Smooth muscle cell of the brain vasculature (primary cell): Measurements from ENCODE around the gene VENTX.
"Not testable (repeated sequence)": the region's sequence is repeated elsewhere in the genome, so short reads cannot be mapped to it uniquely, and the experiment has no call there.

Experiments
- DNase-seq: peaks from one replicate; pipeline ENCODE4 v3.0.0-alpha.2; 2012; ENCODE audit warnings: low read depth, low spot score

VENTX gene

GRCh38 chr10:133254421-133255120, 16.9 kb downstream of the VENTX start:
- no peak for DNase-seq

- no peak for DNase-seq
Measured at GRCh38 chr10:133255323-133255722, 17.7 kb downstream of the VENTX start.

- no peak for DNase-seq
Measured at GRCh38 chr10:133257489-133258065, 19.9 kb downstream of the VENTX start.

GRCh38 chr10:133258066-133258817, 20.6 kb downstream of the VENTX start:
- DNase-seq = no peak

- peak; percentile 88 for DNase-seq
Measured at GRCh38 chr10:133258818-133259601, 21.4 kb downstream of the VENTX start.

- DNase-seq = no peak
Measured at GRCh38 chr10:133259602-133259989, 21.9 kb downstream of the VENTX start.

- DNase-seq = no peak
Measured at GRCh38 chr10:133260895-133261725, 23.5 kb downstream of the VENTX start.

- no peak for DNase-seq
Measured at GRCh38 chr10:133261726-133262325, 24.2 kb downstream of the VENTX start.

- no peak for DNase-seq
Measured at GRCh38 chr10:133262696-133263095, 25.0 kb downstream of the VENTX start.

GRCh38 chr10:133263674-133264073, 26.0 kb downstream of the VENTX start:
- DNase-seq = no peak

- no peak for DNase-seq
Measured at GRCh38 chr10:133264461-133264860, 26.8 kb downstream of the VENTX start.

- DNase-seq = not testable (repeated sequence)
Measured at GRCh38 chr10:133265052-133265451, 27.4 kb downstream of the VENTX start.

GRCh38 chr10:133266056-133266795, 28.6 kb downstream of the VENTX start:
- no peak for DNase-seq

- DNase-seq = no peak
Measured at GRCh38 chr10:133267293-133267692, 29.6 kb downstream of the VENTX start.

GRCh38 chr10:133267829-133268228, 30.2 kb downstream of the VENTX start:
- no peak for DNase-seq

- no peak for DNase-seq
Measured at GRCh38 chr10:133268532-133268931, 30.9 kb downstream of the VENTX start.

- DNase-seq = no peak
Measured at GRCh38 chr10:133269367-133269766, 31.7 kb downstream of the VENTX start.

GRCh38 chr10:133270204-133270603, 32.5 kb downstream of the VENTX start:
- no peak for DNase-seq

- DNase-seq = no peak
Measured at GRCh38 chr10:133270773-133271297, 33.2 kb downstream of the VENTX start.
